Measurements from ENCODE around the gene MBD3L2B.
A peak's percentile ranks its signal among the peaks of the same experiment; 100 is the strongest.

Gene MBD3L2B

GRCh38 chr19:7006135-7006704 lies 15.0 kb downstream of the MBD3L2B start:
- Histone ChIP-seq H3K4me1 (ENCODE audit: control insufficient read depth in 1 of 2, insufficient read depth in 1 of 2, low read depth in 1 of 2, low read length in 1 of 2) (peaks cover 23 to 24% of the 10 kb centered on the region in 2 experiments), H3K27ac (no peak overlapping the region), H3K9me3 (no peaks in the 10 kb centered on the region), H3K27me3 (peaks cover 7% of the 10 kb centered on the region), H3K4me3 (ENCODE audit: low read depth in 1 of 2, low read length in 1 of 2) (no peak overlapping the region), H3K36me3 (no peaks in the 10 kb centered on the region)
- TF ChIP-seq CTCF (IDR thresholded peaks at IDR 0.05): no peak

- no peak overlapping the region for H3K27ac ChIP-seq
- no peaks in the 10 kb centered on the region for H3K9me3 ChIP-seq
- peaks cover 7% of the 10 kb centered on the region for H3K27me3 ChIP-seq
- no peak overlapping the region for H3K4me3 ChIP-seq (ENCODE audit: low read depth in 1 of 2, low read length in 1 of 2)
- H3K4me1 ChIP-seq (ENCODE audit: control insufficient read depth in 1 of 2, insufficient read depth in 1 of 2, low read depth in 1 of 2, low read length in 1 of 2): peaks cover 18 to 19% of the 10 kb centered on the region in 2 experiments
- TF ChIP-seq CTCF (IDR thresholded peaks at IDR 0.05): peak; percentile 72
- no peaks in the 10 kb centered on the region for H3K36me3 ChIP-seq
Measured at GRCh38 chr19:7004313-7004931, 16.8 kb downstream of the MBD3L2B start.

GRCh38 chr19:7000816-7001215 lies 20.4 kb downstream of the MBD3L2B start:
- Histone ChIP-seq H3K27me3 (peaks cover 7% of the 10 kb centered on the region), H3K4me1 (ENCODE audit: control insufficient read depth in 1 of 2, insufficient read depth in 1 of 2, low read depth in 1 of 2, low read length in 1 of 2) (no peaks in the 10 kb centered on the region), H3K9me3 (no peaks in the 10 kb centered on the region), H3K27ac (peak overlapping the region; percentile 24), H3K36me3 (no peaks in the 10 kb centered on the region), H3K4me3 (ENCODE audit: low read depth in 1 of 2, low read length in 1 of 2) (no peak overlapping the region)
- TF ChIP-seq CTCF (IDR thresholded peaks at IDR 0.05): no peak

GRCh38 chr19:7000333-7000732 lies 20.9 kb downstream of the MBD3L2B start:
- H3K27me3 ChIP-seq: peaks cover 7% of the 10 kb centered on the region
- H3K9me3 ChIP-seq: no peaks in the 10 kb centered on the region
- TF ChIP-seq CTCF (IDR thresholded peaks at IDR 0.05): no peak
- H3K4me1 ChIP-seq (ENCODE audit: control insufficient read depth in 1 of 2, insufficient read depth in 1 of 2, low read depth in 1 of 2, low read length in 1 of 2): no peaks in the 10 kb centered on the region
- peak overlapping the region; percentile 24 for H3K27ac ChIP-seq
- no peaks in the 10 kb centered on the region for H3K36me3 ChIP-seq
- H3K4me3 ChIP-seq (ENCODE audit: low read depth in 1 of 2, low read length in 1 of 2): no peak overlapping the region

- Histone ChIP-seq H3K9me3 (no peaks in the 10 kb centered on the region), H3K27me3 (peaks cover 7% of the 10 kb centered on the region), H3K4me1 (ENCODE audit: control insufficient read depth in 1 of 2, insufficient read depth in 1 of 2, low read depth in 1 of 2, low read length in 1 of 2) (no peaks in the 10 kb centered on the region), H3K27ac (peak overlapping the region; percentile 24), H3K4me3 (ENCODE audit: low read depth in 1 of 2, low read length in 1 of 2) (no peak overlapping the region), H3K36me3 (no peaks in the 10 kb centered on the region)
- no peak for TF ChIP-seq CTCF (IDR thresholded peaks at IDR 0.05)
Measured at GRCh38 chr19:6999933-7000332, 21.3 kb downstream of the MBD3L2B start.
